PC-9 (cell line): ENCODE results near the gene PTPN14. TPM values are rescaled to one million over a fixed set of nuclear protein-coding genes. Genes with fewer than 3 reads are reported as not detected.

ENCODE experiments used
- BruUV-seq: library from RNA; stranded (reverse); fragments of 400-500 nt; replicated peaks from 2 replicates; lab custom pipeline; 2021; lab: Mats Ljungman, UMichigan
- CTCF ChIA-PET: fragments of 300-600 bp; sonication (Branson Sonifier 250); formaldehyde crosslinking; loops from one replicate; lab custom pipeline; 2022; ENCODE audit warnings: antibody characterized with exemption; lab: Charles Lee
- POLR2A ChIA-PET: fragments of 300-600 bp; sonication (Branson Sonifier 250); formaldehyde crosslinking; loops from one replicate; lab custom pipeline; 2022; ENCODE audit warnings: antibody characterized with exemption; ENCODE audit not compliant: unreplicated experiment; lab: Charles Lee
- DNase-seq, 2 experiments: peaks; one replicate each; pipeline versions ENCODE4 v3.0.0 to v3.0.0-alpha.2; 2015 to 2022; ENCODE audit warnings: mixed read lengths in 1 of 2
- H2AFZ ChIP-seq: fragments of 200-600 bp; sonication (generic); 2 replicates; pipeline ENCODE4 v1.8.1; 2017; ENCODE audit warnings: antibody characterized with exemption
- H3F3A ChIP-seq: fragments of 200-600 bp; sonication (generic); 2 replicates; pipeline ENCODE4 v1.8.1; 2017; ENCODE audit warnings: antibody characterized with exemption, mild to moderate bottlenecking, low read depth; ENCODE audit not compliant: insufficient read depth
- H3K27ac ChIP-seq: fragments of 200-600 bp; sonication (generic); 2 replicates; pipeline ENCODE4 v1.6.1; 2016; ENCODE audit warnings: mixed run types
- H3K27me3 ChIP-seq: fragments of 200-600 bp; sonication (generic); 2 replicates; pipeline ENCODE4 v1.6.1; 2016; ENCODE audit warnings: low read depth, mixed run types; ENCODE audit not compliant: insufficient read depth
- H3K36me3 ChIP-seq: fragments of 200-600 bp; sonication (generic); 2 replicates; pipeline ENCODE4 v1.6.1; 2016; ENCODE audit warnings: low read depth, mixed run types
- H3K4me1 ChIP-seq: fragments of 200-600 bp; sonication (generic); replicated peaks from 2 replicates; pipeline ENCODE4 v1.6.1; 2016; ENCODE audit warnings: mixed run types; ENCODE audit not compliant: insufficient read depth
- H3K4me2 ChIP-seq: fragments of 200-600 bp; sonication (generic); 2 replicates; pipeline ENCODE4 v1.6.1; 2017; ENCODE audit warnings: mixed run types
- H3K4me3 ChIP-seq: fragments of 200-600 bp; sonication (generic); 2 replicates; pipeline ENCODE4 v1.6.1; 2016; ENCODE audit warnings: mixed run types
- H3K79me2 ChIP-seq: fragments of 200-600 bp; sonication (generic); 2 replicates; pipeline ENCODE4 v1.6.1; 2017; ENCODE audit warnings: low read depth, mixed run types
- H3K9me2 ChIP-seq: fragments of 200-600 bp; sonication (generic); 2 replicates; pipeline ENCODE4 v1.8.1; 2017; ENCODE audit warnings: mild to moderate bottlenecking; ENCODE audit not compliant: insufficient read depth
- H3K9me3 ChIP-seq: fragments of 200-600 bp; sonication (generic); 2 replicates; pipeline ENCODE4 v1.8.1; 2016; ENCODE audit warnings: low read depth; ENCODE audit not compliant: insufficient read depth
- H4K20me1 ChIP-seq: fragments of 200-600 bp; sonication (generic); 2 replicates; pipeline ENCODE4 v1.8.1; 2017; ENCODE audit not compliant: insufficient read depth
- CTCF ChIP-seq: fragments of 200-600 bp; sonication (generic); conservative IDR thresholded peaks from 2 replicates; pipeline ENCODE4 v1.6.1; 2017; ENCODE audit warnings: mixed run types, antibody characterized with exemption, mild to moderate bottlenecking, moderate library complexity
- EZH2 ChIP-seq: fragments of 200-600 bp; sonication (generic); IDR thresholded peaks from 2 replicates; pipeline ENCODE4 v1.8.0; 2017; ENCODE audit warnings: antibody characterized with exemption, low read depth
- intact Hi-C: fragments of 100-400 bp; cut with micrococcal nuclease; formaldehyde crosslinking; loops from one replicate; pipeline ENCODE4 v1.10.0; 2022; ENCODE audit not compliant: unreplicated experiment
- total RNA-seq: library from RNA; stranded (reverse); gene quantifications from 2 replicates; pipeline ENCODE4 v1.2.3, GENCODE V29; 2021

Gene PTPN14
- total RNA-seq, 1 experiment from 2014 or later: 78.9 TPM

- no peak overlapping the region for H3K27ac ChIP-seq
- no peak overlapping the region for H3K4me3 ChIP-seq
- no peaks in the 10 kb centered on the region for H3K36me3 ChIP-seq
- no peak overlapping the region for H3K4me2 ChIP-seq
- no peaks in the 10 kb centered on the region for H3K9me2 ChIP-seq
- H2AFZ ChIP-seq: no peak overlapping the region
- peak in 1 of 2 experiments; percentile 60 for DNase-seq
- H3K9me3 ChIP-seq: no peaks in the 10 kb centered on the region
- TF ChIP-seq EZH2: no peak
- no peak for TF ChIP-seq CTCF
- POLR2A ChIA-PET: interaction anchor here (0.5 to 0.6 kb wide), 4 partner anchors 37 to 1977 kb away, joined by 3 to 7 read pairs (median 6); no protein-coding TSS in a partner anchor
- peaks cover 27% of the 10 kb centered on the region for H3K4me1 ChIP-seq
- intact Hi-C loops: loop anchor here (2.0 to 10.0 kb wide), 4 partner anchors 18 to 108 kb away; no protein-coding TSS in a partner anchor
- no peaks in the 10 kb centered on the region for H4K20me1 ChIP-seq
- BruUV-seq: no TSS peak
- CTCF ChIA-PET: no interaction called here
- peaks cover 5% of the 10 kb centered on the region; the same call in 1 of the 2 replicates for H3F3A ChIP-seq
- H3K27me3 ChIP-seq: no peaks in the 10 kb centered on the region
- peaks cover 55% of the 10 kb centered on the region for H3K79me2 ChIP-seq
Measured at GRCh38 chr1:214476229-214476985, 75.0 kb downstream of the PTPN14 start.

- CTCF ChIA-PET: no interaction called here
Measured at GRCh38 chr1:214475746-214476145, 75.7 kb downstream of the PTPN14 start.

GRCh38 chr1:214475331-214475730 lies 76.1 kb downstream of the PTPN14 start:
- peaks cover 5% of the 10 kb centered on the region; the same call in 1 of the 2 replicates for H3F3A ChIP-seq
- POLR2A ChIA-PET: interaction anchor here (0.7 kb wide), 1 partner anchor 9 kb away, joined by 4 read pairs; no protein-coding TSS in a partner anchor
- H3K27ac ChIP-seq: no peak overlapping the region
- no peaks in the 10 kb centered on the region for H3K9me3 ChIP-seq
- BruUV-seq: no TSS peak
- CTCF ChIA-PET: no interaction called here
- no peak overlapping the region for H3K4me3 ChIP-seq
- TF ChIP-seq CTCF: no peak
- TF ChIP-seq EZH2: no peak
- no peaks in the 10 kb centered on the region for H3K9me2 ChIP-seq
- H3K27me3 ChIP-seq: no peaks in the 10 kb centered on the region
- no peak overlapping the region for H3K4me2 ChIP-seq
- no peak overlapping the region for H2AFZ ChIP-seq
- H3K4me1 ChIP-seq: peaks cover 27% of the 10 kb centered on the region
- DNase-seq: no peak
- H4K20me1 ChIP-seq: no peaks in the 10 kb centered on the region
- H3K36me3 ChIP-seq: no peaks in the 10 kb centered on the region
- intact Hi-C loops: loop anchor here (5.0 to 10.0 kb wide), 2 partner anchors 38 to 109 kb away; no protein-coding TSS in a partner anchor
- H3K79me2 ChIP-seq: peaks cover 54% of the 10 kb centered on the region

More at GRCh38 chr1:214475746-214476145, 75.7 kb downstream of the PTPN14 start:
- no peak for DNase-seq
- H3K4me1 ChIP-seq: peaks cover 27% of the 10 kb centered on the region
- H3K9me3 ChIP-seq: no peaks in the 10 kb centered on the region
- no peak overlapping the region for H2AFZ ChIP-seq
- POLR2A ChIA-PET: interaction anchor here (0.7 kb wide), 1 partner anchor 9 kb away, joined by 4 read pairs; no protein-coding TSS in a partner anchor
- H3K9me2 ChIP-seq: no peaks in the 10 kb centered on the region
- TF ChIP-seq EZH2: no peak
- TF ChIP-seq CTCF: no peak
- BruUV-seq: TSS peak; percentile 33
- H3K27ac ChIP-seq: no peak overlapping the region
- H3K36me3 ChIP-seq: no peaks in the 10 kb centered on the region
- intact Hi-C loops: loop anchor here (2.0 to 10.0 kb wide), 4 partner anchors 19 to 109 kb away; no protein-coding TSS in a partner anchor
- H4K20me1 ChIP-seq: no peaks in the 10 kb centered on the region
- H3K4me2 ChIP-seq: no peak overlapping the region
- H3F3A ChIP-seq: peaks cover 5% of the 10 kb centered on the region; the same call in 1 of the 2 replicates
- no peaks in the 10 kb centered on the region for H3K27me3 ChIP-seq
- peaks cover 56% of the 10 kb centered on the region for H3K79me2 ChIP-seq
- no peak overlapping the region for H3K4me3 ChIP-seq
